ENCODE data around the gene FBXL7.

Gene FBXL7

DNA sequence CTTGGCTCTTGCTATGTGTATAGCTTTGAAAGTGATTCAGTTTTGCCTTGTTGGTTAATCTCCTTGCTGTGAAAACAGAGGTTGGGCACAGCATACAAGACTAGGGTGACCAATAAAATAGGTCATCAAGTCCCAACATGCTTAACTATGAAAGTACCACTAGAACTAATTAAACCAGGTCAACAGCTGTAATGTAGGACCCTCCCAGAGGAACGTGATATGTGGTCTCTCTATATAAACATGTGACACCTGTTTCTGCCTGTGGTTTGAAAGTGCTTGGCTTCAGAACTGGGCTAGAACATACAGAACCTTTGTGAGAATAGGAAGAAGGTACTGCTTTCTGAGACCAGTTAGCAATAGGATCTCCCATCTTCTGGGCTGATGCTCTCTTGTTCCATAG lies 297.1 kb downstream of the FBXL7 start:
- in situ Hi-C loops (cut with HindIII; ENCODE audit: low pct_ligation_motif_present, low pct_unique_long_range_greater_than_20kb, low sequenced_read_pairs): no loop called here
- DNase-seq: no peak

DNA sequence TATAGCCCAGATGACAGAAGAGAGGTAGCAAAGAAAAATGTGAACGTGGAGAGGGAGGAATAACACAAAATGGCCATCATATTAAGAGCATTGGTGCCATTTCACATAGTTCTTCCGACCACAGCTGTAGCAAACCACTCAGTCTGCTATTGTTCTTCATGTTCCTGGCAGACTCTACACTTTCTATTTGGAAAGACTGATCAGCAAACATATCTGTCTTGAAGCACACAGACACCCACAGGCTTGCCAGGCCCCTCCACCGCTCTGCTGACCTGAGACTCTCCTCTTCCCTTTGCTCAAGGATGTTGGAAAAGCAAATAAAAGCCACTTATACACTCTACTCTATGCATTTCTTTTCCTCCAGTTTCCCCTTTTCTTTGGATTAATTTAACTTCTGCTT lies 298.0 kb downstream of the FBXL7 start:
- in situ Hi-C loops (cut with HindIII; ENCODE audit: low pct_ligation_motif_present, low pct_unique_long_range_greater_than_20kb, low sequenced_read_pairs): no loop called here
- no peak for DNase-seq

DNA sequence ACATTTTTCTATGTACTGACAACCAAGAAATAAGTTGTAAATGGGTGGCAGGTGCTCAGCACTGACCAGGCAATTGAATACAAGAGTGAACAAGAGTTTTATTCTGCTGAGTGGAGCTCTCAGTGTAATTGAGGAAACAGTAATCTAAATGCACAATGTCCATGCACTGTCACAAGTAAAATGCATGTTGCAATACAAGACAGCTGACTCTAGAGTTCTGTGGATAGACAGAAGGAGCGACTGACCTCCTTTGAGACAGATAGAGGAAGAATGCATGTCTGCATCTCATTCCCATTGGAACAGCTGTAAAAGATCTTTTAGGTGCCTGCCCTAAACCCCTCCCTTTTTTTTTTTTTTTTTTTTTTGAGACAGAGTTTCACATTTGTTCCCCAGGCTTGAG lies 299.0 kb downstream of the FBXL7 start:
- in situ Hi-C loops (cut with HindIII; ENCODE audit: low pct_ligation_motif_present, low pct_unique_long_range_greater_than_20kb, low sequenced_read_pairs): no loop called here
- no peak for DNase-seq

DNA sequence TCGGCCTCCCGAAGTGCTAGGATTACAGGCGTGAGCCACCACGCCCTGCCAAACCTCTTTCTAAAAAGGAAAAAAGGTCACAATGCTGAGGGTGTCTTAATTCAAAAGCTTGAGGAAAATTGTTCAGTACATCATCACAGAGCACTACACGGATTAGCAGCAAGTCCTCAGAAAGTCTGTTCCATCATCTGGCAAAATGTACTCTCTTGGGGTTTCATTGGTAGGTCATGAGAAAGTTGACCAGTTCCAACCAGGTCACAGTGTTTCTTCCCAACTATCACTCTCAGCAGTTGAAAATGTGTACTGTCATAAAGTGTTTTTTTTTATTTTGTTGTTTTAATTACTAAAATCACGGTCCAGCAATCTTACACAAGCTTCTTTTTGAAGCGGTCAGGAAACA lies 299.6 kb downstream of the FBXL7 start:
- in situ Hi-C loops (cut with HindIII; ENCODE audit: low pct_ligation_motif_present, low pct_unique_long_range_greater_than_20kb, low sequenced_read_pairs): no loop called here
- DNase-seq: no peak

DNA sequence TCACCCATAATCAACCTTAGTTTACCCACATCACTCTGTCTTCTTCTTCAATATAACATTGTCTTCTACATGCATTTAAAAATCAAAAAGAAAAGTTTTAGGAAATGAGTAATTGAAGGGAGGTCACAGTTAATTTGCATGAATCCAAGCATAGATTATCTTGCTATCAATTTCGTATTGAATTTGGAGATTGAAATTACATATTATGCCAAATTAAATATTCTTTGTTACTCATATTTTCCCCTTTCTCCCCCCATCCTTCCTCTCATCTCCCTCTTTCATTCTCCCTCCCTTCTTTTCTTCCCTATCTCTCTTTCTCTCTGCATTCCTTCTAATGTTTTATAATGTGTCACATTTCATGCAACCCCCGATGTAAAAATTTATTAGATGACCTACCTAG lies 303.3 kb downstream of the FBXL7 start:
- in situ Hi-C loops (cut with HindIII; ENCODE audit: low pct_ligation_motif_present, low pct_unique_long_range_greater_than_20kb, low sequenced_read_pairs): no loop called here
- DNase-seq: no peak

DNA sequence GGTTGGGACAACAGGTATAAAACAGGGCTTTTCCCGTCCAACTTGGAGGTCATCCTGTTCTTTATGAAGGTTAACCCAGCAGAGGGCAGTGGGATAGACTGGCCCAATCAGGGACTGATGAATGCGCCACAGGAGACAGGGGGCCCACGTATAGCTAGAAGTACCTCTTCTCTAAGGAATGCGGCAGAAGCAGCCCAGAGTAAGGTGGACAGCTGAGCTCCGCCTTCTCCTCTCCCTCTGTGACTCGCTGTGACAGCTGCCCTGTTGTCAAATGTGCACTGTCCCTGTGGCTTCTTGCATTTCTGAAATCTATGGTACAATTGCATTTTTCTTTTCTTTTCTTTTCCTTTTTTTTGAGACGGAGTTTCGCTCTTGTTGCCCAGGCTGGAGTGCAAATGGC lies 306.6 kb downstream of the FBXL7 start:
- in situ Hi-C loops (cut with HindIII; ENCODE audit: low pct_ligation_motif_present, low pct_unique_long_range_greater_than_20kb, low sequenced_read_pairs): no loop called here
- DNase-seq: no peak

DNA sequence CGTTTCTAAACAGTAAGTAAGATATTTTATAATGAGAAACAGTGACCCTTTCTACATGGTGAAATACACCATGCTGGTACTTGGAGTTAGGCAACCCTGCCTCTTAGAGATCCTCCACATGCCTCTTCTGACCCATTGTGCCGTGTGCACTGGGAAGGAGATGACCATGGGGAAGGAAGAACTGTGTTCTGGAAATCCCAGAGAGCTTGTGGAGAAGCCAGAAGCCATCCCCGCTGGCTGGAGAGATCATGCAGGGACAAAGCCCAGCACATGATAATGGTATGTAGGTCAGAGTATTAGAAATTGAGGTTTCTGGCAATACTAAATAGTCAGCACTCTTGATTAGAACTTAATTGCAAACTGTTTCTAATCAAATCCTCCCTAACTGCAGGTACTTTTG lies 307.3 kb downstream of the FBXL7 start:
- DNase-seq: no peak
- in situ Hi-C loops (cut with HindIII; ENCODE audit: low pct_ligation_motif_present, low pct_unique_long_range_greater_than_20kb, low sequenced_read_pairs): no loop called here

DNA sequence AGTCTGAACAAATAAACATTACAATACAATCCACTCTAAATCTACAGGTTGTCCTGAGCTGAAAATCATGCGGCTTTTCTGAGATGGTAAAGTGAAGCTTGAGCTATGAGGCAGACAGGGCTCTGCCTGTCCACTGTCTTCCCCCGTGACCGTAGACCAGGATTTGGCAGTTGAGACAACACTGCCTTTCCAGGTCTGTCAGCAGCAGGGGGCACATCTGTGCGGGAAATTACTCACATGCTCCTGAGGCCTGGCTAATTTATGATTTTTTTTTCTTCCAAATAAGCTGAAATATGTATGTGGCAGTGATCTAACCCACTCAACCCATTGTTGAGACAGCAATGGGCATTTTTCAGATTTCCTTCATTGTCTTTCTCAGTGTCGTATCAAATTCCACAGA lies 307.9 kb downstream of the FBXL7 start:
- in situ Hi-C loops (cut with HindIII; ENCODE audit: low pct_ligation_motif_present, low pct_unique_long_range_greater_than_20kb, low sequenced_read_pairs): no loop called here

DNA sequence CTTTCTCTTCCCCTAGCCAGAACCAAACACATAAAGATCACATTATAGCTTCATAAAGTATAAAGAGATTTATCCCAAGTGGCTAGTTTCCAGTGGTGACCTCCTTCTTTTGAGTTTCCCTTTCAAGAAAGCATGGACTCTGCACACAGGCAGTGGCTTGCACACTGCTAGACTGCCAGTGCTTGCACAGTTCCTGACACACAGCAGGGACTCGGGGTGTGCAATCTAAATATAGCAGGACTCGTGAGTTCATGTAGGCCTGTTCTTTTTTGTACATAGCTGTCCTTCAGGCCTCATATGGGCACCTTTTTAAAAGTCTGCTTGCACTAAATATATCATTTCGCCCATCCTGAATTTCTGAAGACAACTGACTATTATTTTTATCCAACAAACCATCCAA lies 308.6 kb downstream of the FBXL7 start:
- in situ Hi-C loops (cut with HindIII; ENCODE audit: low pct_ligation_motif_present, low pct_unique_long_range_greater_than_20kb, low sequenced_read_pairs): no loop called here
- no peak for DNase-seq

More for the DNA sequence above, 307.9 kb downstream of the FBXL7 start:
- DNase-seq: no peak

DNA sequence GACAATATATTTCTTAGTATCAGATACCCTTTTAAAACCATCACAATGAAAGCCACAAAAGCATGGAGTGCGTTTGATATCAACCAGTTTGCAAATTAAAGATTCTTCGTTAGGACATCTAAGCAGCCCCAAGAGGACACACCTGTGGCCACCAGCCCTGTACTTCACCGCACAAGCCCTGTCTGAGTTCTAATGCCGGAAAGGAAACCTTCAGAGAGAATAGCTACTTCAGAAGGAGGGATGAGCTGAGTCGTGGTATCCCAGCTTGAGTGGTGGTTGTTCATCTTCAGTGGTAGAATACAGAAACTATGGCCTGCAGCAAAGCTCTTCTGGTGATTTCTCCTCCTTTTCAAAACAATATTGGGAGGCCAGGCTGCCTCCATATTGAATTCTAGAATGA lies 319.6 kb downstream of the FBXL7 start:
- in situ Hi-C loops (cut with HindIII; ENCODE audit: low pct_ligation_motif_present, low pct_unique_long_range_greater_than_20kb, low sequenced_read_pairs): no loop called here
- no peak for DNase-seq

DNA sequence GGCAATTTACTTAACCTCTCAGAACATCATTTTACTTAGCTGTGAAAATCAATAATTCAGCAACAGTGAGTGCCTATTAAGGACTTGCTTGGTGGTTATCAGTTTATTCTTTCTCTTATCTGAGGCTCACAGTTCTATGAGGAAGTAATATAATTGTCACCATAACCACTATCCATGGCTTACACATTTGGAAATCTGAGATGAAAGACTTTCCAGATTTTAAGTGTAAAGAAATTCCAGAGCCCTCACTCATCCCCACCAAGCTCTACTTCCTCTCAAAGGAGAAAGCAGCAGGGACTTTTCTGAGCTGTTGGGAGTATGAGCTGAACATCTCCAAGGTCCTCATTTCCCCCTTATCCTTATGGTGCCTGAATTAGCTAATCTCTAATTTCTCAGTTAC lies 321.5 kb downstream of the FBXL7 start:
- in situ Hi-C loops (cut with HindIII; ENCODE audit: low pct_ligation_motif_present, low pct_unique_long_range_greater_than_20kb, low sequenced_read_pairs): no loop called here
- no peak for DNase-seq

DNA sequence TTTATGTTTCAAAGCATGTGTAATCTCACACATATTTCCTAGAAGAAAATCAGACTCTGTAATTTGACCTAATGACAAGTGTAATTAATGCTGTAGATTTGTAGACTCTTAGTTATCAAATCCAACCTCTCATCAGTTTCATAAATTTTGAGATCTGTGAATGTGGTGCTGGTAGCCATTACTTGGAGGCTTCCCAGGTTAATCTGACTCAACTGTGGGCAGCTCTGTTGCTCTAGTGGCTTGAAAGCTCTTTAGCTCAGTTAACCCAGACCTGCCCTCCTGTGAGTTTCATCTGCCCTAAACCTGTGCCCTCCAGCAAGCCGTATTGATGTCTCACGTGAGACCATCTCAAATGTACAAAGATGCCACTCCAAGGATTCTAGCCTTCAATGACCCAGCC lies 323.4 kb downstream of the FBXL7 start:
- in situ Hi-C loops (cut with HindIII; ENCODE audit: low pct_ligation_motif_present, low pct_unique_long_range_greater_than_20kb, low sequenced_read_pairs): no loop called here
- DNase-seq: no peak

DNA sequence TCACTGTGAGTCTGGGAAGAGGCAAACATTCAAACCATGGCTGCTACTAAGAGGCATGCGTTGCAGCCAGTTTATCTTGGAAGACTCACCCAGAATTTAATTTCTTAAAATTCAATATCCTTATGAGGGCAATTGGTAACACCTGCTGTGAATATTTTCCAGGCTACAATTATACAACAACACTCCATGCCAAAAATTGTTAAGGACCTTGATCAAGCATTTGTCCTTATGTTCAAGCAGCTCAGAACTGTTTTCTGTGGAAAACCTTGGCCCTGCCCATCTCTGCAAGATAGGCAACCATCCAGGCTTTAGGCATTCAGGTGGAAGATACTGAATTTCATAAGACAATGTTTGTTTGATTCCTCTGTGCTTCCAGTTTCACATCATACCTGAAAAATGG lies 327.8 kb downstream of the FBXL7 start:
- no peak for DNase-seq
- in situ Hi-C loops (cut with HindIII; ENCODE audit: low pct_ligation_motif_present, low pct_unique_long_range_greater_than_20kb, low sequenced_read_pairs): no loop called here

DNA sequence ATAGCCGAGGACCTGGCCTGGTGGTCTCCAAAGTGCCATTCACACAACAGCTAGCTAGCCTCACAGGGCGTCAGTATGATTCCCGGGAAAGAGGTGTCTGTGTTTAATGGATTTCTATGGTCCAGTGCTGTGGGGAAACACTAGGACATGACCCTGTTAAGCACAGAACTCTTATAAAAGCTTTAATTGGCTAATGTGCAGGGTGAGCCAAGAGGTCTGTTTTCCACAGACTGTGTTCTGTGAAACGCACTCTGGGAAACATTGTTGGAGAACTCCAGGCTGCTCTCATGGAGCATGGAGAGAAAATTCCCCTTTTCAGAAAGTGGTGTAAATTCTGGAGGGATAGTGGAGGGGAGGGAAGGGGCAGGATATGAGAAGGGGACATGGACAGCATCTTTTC lies 331.4 kb downstream of the FBXL7 start:
- in situ Hi-C loops (cut with HindIII; ENCODE audit: low pct_ligation_motif_present, low pct_unique_long_range_greater_than_20kb, low sequenced_read_pairs): no loop called here
- no peak for DNase-seq

DNA sequence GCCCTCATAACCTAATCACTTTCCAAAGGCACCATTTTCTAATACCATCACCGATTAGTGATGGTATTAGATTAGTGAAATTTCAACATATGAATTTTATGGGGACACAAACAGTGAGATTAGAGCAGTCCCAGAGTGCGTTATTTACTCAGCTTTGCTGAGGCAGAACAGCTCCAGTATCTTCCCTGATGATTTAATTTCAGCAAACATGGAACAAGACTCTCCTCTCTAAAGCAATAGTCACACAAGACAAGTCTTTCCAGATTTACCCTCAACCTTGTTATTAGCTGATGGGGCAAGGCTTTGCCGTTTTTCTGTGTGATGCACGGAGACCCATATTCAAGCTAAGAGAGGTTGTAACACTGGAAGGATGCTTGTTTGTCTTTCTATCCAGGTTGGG lies 333.4 kb downstream of the FBXL7 start:
- no peak for DNase-seq
- in situ Hi-C loops (cut with HindIII; ENCODE audit: low pct_ligation_motif_present, low pct_unique_long_range_greater_than_20kb, low sequenced_read_pairs): no loop called here

DNA sequence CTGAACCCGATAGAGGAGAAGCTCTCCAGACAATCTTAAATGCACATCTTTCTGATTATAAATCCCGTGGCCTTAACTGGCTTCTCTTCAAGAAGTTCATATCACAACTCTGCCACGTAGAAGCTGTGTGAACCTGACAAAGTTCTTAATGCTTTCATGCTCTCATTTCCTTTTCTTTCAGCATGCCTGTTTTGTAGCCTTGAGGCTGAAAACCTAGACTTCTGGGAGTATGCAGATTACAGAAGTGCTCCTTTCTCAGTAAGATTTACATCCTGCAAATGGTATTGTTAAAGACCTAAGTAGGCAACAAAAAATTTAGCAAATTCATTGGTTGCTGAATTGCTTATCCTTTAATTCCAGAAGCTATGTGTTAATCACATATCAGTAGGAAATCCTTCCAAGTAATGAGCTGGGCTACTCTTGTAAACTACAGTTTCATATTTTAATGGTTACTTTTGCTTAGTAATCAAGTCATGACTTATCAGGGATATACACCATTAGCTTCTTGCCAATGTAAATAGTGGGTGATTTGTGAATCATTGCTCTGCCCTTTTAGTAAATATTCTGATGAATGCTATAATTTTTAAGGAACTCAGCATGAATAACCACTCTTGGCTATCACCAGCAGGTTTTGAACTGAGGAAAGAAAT lies 334.7 kb downstream of the FBXL7 start:
- DNase-seq: no peak
- in situ Hi-C loops (cut with HindIII; ENCODE audit: low pct_ligation_motif_present, low pct_unique_long_range_greater_than_20kb, low sequenced_read_pairs): no loop called here

DNA sequence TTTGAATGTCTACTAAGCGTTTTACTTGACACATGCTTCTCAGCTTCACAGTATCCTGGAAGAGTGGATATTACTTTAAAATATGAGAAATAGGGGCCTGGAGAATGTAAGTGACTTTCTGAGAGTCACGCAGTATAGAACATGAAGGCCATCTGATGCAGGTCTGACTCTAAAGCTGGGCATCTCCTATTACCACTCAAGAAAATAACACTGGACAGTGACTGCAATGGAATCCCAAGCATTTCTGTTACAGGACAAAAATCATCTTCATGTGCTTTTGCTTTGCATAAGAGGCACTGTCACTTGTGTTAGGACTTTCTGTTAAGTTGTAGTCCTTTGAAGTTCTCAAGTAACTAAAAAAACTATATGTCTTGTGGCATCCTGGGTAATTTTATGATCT lies 335.5 kb downstream of the FBXL7 start:
- in situ Hi-C loops (cut with HindIII; ENCODE audit: low pct_ligation_motif_present, low pct_unique_long_range_greater_than_20kb, low sequenced_read_pairs): no loop called here
- DNase-seq: no peak

DNA sequence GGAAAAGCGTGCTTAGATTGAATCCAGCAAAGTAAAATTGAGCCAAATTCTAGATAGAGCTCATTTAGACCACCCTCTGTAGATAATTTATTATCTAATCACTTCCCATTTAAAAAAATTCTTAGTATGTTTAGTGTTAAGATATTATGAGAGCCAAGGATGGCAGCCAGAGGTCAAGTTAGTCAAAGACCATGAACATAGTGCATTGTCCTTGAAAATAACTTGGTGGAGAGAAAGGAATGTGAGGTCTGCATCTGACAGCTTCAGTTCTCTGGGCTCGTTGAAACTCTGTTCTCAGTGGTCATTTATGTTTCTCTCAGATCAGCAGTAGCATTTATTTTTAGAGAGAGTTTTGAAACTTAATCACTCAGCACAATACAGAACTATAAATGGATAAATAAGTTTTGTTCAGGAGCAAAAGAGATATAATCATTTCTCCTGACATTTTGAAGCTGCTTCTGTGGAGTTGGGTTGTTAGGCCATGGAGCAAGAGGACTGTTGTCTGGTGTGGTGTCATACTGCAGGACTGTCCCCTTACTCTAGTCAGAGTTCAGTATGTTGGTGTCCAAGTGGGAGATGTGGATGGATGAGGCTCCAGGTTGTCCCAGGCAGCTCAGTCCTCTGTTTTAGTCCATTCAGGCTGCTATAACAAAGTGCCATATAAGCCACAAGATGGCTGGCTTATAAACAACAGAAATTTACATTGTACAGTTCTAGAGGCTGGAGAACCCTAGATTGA lies 337.7 kb downstream of the FBXL7 start:
- DNase-seq: no peak
- in situ Hi-C loops (cut with HindIII; ENCODE audit: low pct_ligation_motif_present, low pct_unique_long_range_greater_than_20kb, low sequenced_read_pairs): no loop called here

DNA sequence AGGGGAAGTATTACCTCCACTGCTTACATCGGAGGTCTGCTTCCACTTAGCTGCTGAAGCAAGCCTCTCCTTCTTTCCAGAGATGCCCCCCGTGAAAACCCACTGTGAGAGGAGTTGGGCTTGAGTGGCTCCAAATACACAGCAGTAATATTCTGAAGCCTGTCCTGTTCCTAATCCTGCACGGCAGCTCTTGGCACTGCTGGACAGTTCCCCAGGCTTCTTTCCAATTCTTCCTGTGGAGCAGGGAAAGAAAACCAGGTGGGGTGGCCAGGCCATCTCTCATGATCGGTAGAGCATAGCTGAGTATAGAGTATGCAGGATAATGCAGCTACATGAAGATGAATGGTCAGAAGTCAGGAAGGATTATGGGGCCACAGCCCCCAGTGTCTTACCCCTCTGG lies 344.3 kb downstream of the FBXL7 start:
- in situ Hi-C loops (cut with HindIII; ENCODE audit: low pct_ligation_motif_present, low pct_unique_long_range_greater_than_20kb, low sequenced_read_pairs): no loop called here
- no peak for DNase-seq

DNA sequence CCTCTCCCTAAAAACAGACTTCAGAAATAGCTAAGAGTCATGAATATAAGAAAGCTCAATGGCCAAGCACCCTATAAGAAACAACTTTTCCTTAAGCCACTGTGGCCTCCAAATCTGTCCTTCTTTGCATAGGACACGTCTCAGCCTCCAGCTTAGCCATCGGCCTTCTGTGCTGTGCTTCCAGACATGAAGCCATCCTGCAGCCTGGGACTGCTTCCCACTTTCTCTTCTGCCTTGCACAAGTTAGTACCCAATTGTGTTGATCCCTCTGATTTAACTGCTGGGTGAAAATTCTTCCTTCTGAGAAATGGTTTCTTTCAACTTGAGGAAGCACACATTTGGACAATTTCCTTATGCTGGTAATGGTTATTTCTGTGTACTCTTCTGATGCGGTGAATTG lies 344.9 kb downstream of the FBXL7 start:
- no peak for DNase-seq
- in situ Hi-C loops (cut with HindIII; ENCODE audit: low pct_ligation_motif_present, low pct_unique_long_range_greater_than_20kb, low sequenced_read_pairs): no loop called here

Data from ACHN (cell line).